GM20000 (cell line): ENCODE results near the gene TSHZ2.

Experiments
- DNase-seq: peaks from one replicate; pipeline ENCODE4 v3.0.0; 2012; ENCODE audit warnings: low spot score
- TF ChIP-seq, protein P1 (sequence below): IDR thresholded peaks from 2 replicates; pipeline ENCODE4 v1.5.1; 2012; ENCODE audit warnings: mild to moderate bottlenecking, control low read depth; ENCODE audit errors: extremely low read depth, missing control alignments

Gene TSHZ2

DNA sequence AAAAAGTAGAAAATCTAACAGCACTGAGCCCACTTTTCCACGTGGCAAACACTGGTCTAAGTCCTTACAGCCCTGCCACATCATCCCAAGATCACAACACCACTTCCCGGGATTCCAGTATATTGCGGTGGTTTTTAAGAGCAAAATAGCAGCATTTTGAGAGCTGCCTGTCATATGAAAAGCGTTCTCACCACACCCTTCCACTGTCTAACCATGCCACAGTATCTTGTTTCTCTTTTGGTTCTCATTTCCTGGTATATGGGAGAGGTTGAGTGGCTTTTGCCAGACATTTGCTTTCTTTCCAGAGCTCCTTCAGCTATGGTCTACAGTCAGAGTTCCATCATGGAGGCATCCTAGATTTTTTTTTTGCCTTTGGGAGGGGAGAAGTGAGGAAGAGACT lies 243.0 kb downstream of the TSHZ2 start:
- TF ChIP-seq, protein P1, sequence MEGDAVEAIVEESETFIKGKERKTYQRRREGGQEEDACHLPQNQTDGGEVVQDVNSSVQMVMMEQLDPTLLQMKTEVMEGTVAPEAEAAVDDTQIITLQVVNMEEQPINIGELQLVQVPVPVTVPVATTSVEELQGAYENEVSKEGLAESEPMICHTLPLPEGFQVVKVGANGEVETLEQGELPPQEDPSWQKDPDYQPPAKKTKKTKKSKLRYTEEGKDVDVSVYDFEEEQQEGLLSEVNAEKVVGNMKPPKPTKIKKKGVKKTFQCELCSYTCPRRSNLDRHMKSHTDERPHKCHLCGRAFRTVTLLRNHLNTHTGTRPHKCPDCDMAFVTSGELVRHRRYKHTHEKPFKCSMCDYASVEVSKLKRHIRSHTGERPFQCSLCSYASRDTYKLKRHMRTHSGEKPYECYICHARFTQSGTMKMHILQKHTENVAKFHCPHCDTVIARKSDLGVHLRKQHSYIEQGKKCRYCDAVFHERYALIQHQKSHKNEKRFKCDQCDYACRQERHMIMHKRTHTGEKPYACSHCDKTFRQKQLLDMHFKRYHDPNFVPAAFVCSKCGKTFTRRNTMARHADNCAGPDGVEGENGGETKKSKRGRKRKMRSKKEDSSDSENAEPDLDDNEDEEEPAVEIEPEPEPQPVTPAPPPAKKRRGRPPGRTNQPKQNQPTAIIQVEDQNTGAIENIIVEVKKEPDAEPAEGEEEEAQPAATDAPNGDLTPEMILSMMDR, result no peak
- DNase-seq, result no peak

DNA sequence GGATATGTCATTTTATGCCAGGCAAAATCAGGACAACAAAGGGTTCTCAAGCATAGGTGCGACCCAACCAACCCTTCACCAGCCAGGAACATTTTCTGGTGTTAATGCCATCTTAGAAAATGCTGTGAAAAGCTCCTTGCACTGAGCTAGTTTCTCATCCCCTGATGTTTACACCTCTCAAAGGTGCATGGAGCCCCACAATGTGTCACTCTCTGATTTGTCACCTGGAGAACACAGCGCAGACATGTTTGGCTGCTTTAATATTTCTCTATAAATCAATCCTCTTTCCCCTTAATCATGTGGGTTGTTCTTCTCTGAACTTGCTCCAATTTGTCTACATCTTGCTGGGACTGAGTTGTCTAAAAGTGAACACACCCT lies 244.3 kb downstream of the TSHZ2 start:
- DNase-seq, result no peak
- TF ChIP-seq, protein P1, result no peak

DNA sequence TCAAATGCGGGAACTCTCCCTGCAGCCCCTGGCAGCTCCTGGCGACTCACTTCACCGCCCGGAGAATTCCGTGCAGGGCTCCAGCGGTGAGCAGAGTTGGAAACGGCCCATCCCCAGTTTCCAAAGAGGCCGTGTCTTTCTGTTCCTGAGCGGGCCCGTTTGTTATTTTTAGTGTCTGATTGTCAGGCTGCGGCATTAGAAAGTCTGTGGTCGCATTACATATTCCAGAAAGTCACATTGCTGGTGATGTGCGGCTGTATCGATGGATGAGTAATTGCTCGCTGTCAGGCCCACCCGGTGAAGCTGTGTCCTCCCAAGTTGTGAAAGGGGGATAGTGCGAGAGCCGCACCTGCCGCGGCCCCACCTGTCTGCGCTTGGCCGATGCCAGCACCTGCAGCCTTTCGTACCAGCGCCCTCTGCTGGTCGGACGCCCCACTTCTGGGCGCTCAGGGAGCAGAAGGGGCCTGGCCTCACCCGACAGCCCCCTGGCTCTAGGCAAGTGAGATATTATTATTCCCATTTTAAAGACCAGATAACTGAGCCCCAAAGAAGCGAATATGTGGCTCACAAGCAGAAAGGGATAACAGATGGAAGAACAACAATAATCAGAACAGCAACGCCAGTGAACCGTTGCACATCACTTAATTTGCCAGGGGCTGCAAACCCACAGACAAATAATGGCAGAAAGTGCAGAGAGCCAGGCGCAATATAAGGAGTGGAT lies 244.9 kb downstream of the TSHZ2 start:
- DNase-seq, result peak; percentile 70
- TF ChIP-seq, protein P1, result peak; percentile 90

DNA sequence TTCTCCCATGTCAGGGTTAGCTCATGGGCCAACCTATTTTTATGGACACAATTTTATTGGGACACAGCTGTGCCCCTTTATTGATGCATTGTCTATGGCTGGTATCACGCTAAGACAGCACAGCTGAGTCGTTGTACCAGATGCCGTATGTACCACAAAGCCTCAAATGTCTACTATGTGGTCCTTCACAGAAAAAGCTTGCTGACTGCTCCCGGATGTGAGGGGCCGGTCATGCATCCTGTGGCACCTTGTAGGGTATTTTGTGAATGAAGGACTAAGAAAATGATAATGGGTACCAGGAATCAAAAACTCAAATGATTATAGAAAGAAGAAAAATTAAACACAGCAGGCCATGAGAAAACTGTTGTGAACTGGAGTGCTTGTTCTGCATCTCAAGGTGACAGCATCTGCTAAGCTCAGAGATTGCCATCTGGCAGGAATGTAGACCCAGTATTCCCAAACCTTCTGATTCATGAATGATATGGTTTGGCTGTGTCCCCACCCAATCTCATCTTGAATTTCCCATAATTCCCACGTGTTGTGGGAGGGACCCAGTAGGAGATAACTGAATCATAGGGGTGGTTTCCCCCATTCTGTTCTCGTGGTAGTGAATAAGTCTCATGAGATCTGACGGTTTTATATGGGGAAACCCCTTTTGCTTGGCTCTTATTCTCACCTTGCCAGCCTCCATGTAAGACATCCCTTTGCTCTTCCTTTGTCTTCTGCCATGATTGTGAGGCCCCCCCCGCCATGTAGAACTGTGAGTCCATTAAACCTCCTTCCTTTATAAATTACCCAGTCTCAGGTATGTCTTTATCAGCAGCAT lies 248.5 kb downstream of the TSHZ2 start:
- TF ChIP-seq, protein P1, result no peak
- no peak for DNase-seq

DNA sequence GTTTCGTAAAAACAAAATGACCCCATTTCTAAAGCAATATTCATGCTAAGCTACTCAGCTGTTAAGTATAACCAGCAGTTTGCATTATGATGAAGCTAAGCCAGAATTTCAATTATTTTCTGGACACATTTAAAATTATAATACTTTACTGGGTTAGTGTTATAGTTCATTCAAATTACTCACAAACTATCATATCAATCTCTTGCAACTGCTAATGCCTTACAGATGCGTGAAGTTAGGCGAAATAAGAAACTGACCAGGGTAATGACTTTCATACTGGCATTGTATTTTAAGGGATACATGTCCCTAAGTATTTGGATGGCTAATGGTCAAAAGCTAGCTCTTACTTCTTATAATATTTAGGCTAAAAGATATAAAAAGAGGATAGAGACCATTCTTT lies 249.6 kb downstream of the TSHZ2 start:
- TF ChIP-seq, protein P1, result no peak
- no peak for DNase-seq

DNA sequence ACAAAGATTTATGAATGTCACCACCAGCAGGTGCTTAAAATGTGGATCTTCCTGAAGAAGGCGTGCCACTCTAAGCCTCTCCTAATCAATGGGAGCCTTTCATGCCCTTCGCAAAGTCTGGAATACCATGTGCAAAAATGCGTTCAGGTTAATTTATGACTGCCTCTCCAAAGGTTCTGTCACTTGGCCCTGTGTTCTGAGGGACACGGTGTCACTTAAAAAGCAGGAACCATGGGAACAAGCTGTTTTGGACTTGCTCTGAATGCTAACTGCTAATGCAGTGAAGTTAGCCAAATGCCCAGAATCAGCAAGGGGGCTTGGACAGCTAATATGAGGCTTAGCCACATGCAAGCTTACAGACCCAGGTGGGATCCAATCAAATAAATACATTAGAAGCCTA lies 250.3 kb downstream of the TSHZ2 start:
- TF ChIP-seq, protein P1, result no peak
- DNase-seq, result no peak

DNA sequence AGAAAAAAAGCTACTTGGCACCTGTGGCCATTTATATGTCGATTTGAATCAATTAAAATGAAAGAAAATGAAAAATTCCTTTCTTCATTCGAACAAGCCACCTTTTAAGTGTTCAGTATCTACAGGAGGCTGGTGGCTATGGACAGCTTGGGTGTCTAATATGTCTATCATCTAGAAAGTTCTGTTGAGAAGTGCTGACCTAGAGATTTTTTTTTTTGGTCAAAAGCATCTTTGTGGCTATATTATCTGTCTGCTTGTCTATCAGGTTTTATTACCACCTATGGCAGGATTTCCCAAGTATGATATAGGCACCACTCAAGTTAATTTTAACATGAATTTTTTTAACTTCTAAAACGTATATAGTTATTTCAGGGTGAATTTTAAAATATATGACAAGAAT lies 250.8 kb downstream of the TSHZ2 start:
- TF ChIP-seq, protein P1, result no peak
- no peak for DNase-seq
